Lower leg skin (tissue), 3 donors: ENCODE results near the gene FBXL16.

Source experiments
- CTCF ChIP-seq, 3 donors: fragments of 450-650 bp; IDR thresholded peaks; one replicate each; pipeline ENCODE4 v1.5.1; 2016; ENCODE audit warnings: antibody characterized with exemption in 3 of 3, mild to moderate bottlenecking in 3 of 3, moderate library complexity in 2 of 3
- POLR2A ChIP-seq, 2 donors: fragments of 450-650 bp; IDR thresholded peaks; one replicate each; pipeline ENCODE4 v1.6.1; 2016 to 2017; ENCODE audit warnings: antibody characterized with exemption in 2 of 2, mild to moderate bottlenecking in 1 of 2, moderate library complexity in 1 of 2

- TF ChIP-seq CTCF (IDR thresholded peaks at IDR 0.05) (no peak), POLR2A (IDR thresholded peaks at IDR 0.05) (no peak)
Measured at GRCh38 chr16:647173-647902, 58.3 kb downstream of the FBXL16 start.
